ENCODE measurements around the gene CLSTN1. TPM values are rescaled to one million over a fixed set of nuclear protein-coding genes. Genes with fewer than 3 reads are reported as not detected.

Gene CLSTN1
- total and polyA plus RNA-seq, 2 of the 8 experiments (the other 6 are each of a cell fraction or from before 2014, with no cell fraction given) = 34.2 to 97.4 TPM

GRCh38 chr1:9689011-9689706 is 134.6 kb downstream of the CLSTN1 start:
- H2BK12ac ChIP-seq (ENCODE audit: low read depth, low read length) = no peak overlapping the region
- no peak overlapping the region for H2BK20ac ChIP-seq (ENCODE audit: low read length)
- DNase-seq (ENCODE audit: low read depth in 1 of 2, low spot score in 2 of 2) = peak in 1 of 2 experiments; percentile 96
- peak overlapping the region; percentile 46 to 81 (median 59) for H3K4me3 ChIP-seq (ENCODE audit: extremely low read depth in 1 of 4, insufficient read depth in 2 of 4, low read depth in 3 of 4, low read length in 4 of 4)
- peaks cover 25% of the 10 kb centered on the region for H3K23me2 ChIP-seq (ENCODE audit: low read depth, low read length)
- peak overlapping the region; percentile 97 to 98 for H3K4me2 ChIP-seq (ENCODE audit: insufficient read depth in 1 of 2, low read depth in 2 of 2, low read length in 2 of 2)
- H2AFZ ChIP-seq (ENCODE audit: low read length) = no peak overlapping the region; the same call in 1 of the 2 replicates
- H3K4ac ChIP-seq (replicated peaks; ENCODE audit: insufficient read length, low read depth, low read length) = no peak overlapping the region
- no peak overlapping the region for H2BK5ac ChIP-seq (ENCODE audit: low read depth, low read length)
- no peak overlapping the region for H4K5ac ChIP-seq (ENCODE audit: insufficient read length, low read depth, low read length)
- ChIA-PET POLR2A (ENCODE audit: partially characterized antibody) (interaction anchor here (0.7 to 2.6 kb wide), 5 partner anchors 10 to 58 kb away, joined by 3 to 9 read pairs (median 8); partner anchors contain the start of gene PIK3CD), CTCF (ENCODE audit: partially characterized antibody) (interaction anchor here (0.5 to 7.3 kb wide), 10 partner anchors 8 to 268 kb away, joined by 3 to 49 read pairs (median 4); no protein-coding TSS in a partner anchor)
- no peaks in the 10 kb centered on the region; a peak in 1 of 8 replicates for H3K36me3 ChIP-seq (ENCODE audit: control insufficient read depth in 2 of 4, insufficient read depth in 4 of 4, low read length in 3 of 4)
- 1% methylated on average over 18 of the region's 72 CpGs; no CpG with 5 or more reads in 1 of the 2 experiments for WGBS, 2 experiments (ENCODE audit: extremely low coverage in 1 of 2, insufficient coverage in 1 of 2, insufficient read length in 1 of 2, insufficient replicate concordance in 2 of 2, low coverage in 1 of 2, low lambda C conversion rate in 2 of 2, missing lambda C conversion rate in 1 of 2)
- peak overlapping the region; percentile 10 for H2BK120ac ChIP-seq (replicated peaks; ENCODE audit: low read depth, low read length)
- no peak overlapping the region for H3K23ac ChIP-seq (ENCODE audit: insufficient read length)
- H3K9ac ChIP-seq (replicated peaks in 1 of 4; ENCODE audit: extremely low read depth in 1 of 4, low read depth in 3 of 4, low read length in 3 of 4) = no peak overlapping the region; a peak in 1 of 7 replicates
- no peaks in the 10 kb centered on the region for H4K20me1 ChIP-seq (replicated peaks in 1 of 2; ENCODE audit: control insufficient read depth in 1 of 2, insufficient read depth in 2 of 2, low read length in 2 of 2)
- H4K91ac ChIP-seq (replicated peaks; ENCODE audit: insufficient read length, low read length) = no peak overlapping the region
- H2AK5ac ChIP-seq (ENCODE audit: low read depth, low read length) = no peak overlapping the region
- no peak overlapping the region for H2BK15ac ChIP-seq (ENCODE audit: low read length)
- H4K8ac ChIP-seq (ENCODE audit: extremely low read depth, insufficient read depth, low read length) = peak overlapping the region; percentile 39
- H3K79me1 ChIP-seq (ENCODE audit: low read depth, low read length) = no peaks in the 10 kb centered on the region
- no peak overlapping the region for H3K14ac ChIP-seq (ENCODE audit: insufficient read length)
- H3K4me1 ChIP-seq (replicated peaks in 1 of 4; ENCODE audit: control insufficient read depth in 3 of 4, insufficient read depth in 4 of 4, low read length in 3 of 4) = peaks cover 7 to 24% (median 15%) of the 10 kb centered on the region in 4 experiments
- H3K56ac ChIP-seq (replicated peaks; ENCODE audit: insufficient read length, low read depth, low read length) = no peak overlapping the region
- H3K18ac ChIP-seq (ENCODE audit: extremely low read depth, low read length) = no peak overlapping the region; the same call in 1 of the 2 replicates
- H3K79me2 ChIP-seq (ENCODE audit: control insufficient read depth in 1 of 2, insufficient read depth in 2 of 2, low read length in 2 of 2) = no peaks in the 10 kb centered on the region
- peak overlapping the region; percentile 53; the same call in 1 of the 2 replicates for H3K27ac ChIP-seq (ENCODE audit: low read depth, low read length)
- H3K27me3 ChIP-seq (replicated peaks in 1 of 4; ENCODE audit: control insufficient read depth in 3 of 4, extremely low read depth in 1 of 4, insufficient read depth in 3 of 4, low read length in 3 of 4) = peaks cover 0 to 13% (median 11%) of the 10 kb centered on the region in 4 experiments; a peak in 6 of 7 replicates
- no peaks in the 10 kb centered on the region for H3K9me3 ChIP-seq (ENCODE audit: insufficient read depth in 2 of 2, low read depth in 1 of 2, low read length in 1 of 2)
- FAIRE-seq = no peak
- TF ChIP-seq RAD21 (IDR thresholded peaks at IDR 0.05 in 1 of 2, conservative IDR thresholded peaks at IDR 0.05 in 1 of 2; ENCODE audit: low read depth in 2 of 2, low read length in 2 of 2) = no peak
- peak; percentile 40; the same call in 1 of the 2 replicates for TF ChIP-seq TAF1 (IDR thresholded peaks at IDR 0.05; ENCODE audit: low read depth, low read length)
- TF ChIP-seq PHF8 (conservative IDR thresholded peaks at IDR 0.05; ENCODE audit: low read depth, low read length) = 0 out of 2 replicates have a peak, but pooled peaks have one; percentile 39
- peak; percentile 58 for TF ChIP-seq KDM4A (IDR thresholded peaks at IDR 0.05; ENCODE audit: low read depth, low read length, severe bottlenecking)
- TF ChIP-seq JUN (IDR thresholded peaks at IDR 0.05; ENCODE audit: low read depth, low read length) = no peak
- TF ChIP-seq CREB1 (IDR thresholded peaks at IDR 0.05) = 0 out of 2 replicates have a peak, but pooled peaks have one; percentile 6
- TF ChIP-seq, protein P1, sequence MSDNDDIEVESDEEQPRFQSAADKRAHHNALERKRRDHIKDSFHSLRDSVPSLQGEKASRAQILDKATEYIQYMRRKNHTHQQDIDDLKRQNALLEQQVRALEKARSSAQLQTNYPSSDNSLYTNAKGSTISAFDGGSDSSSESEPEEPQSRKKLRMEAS (IDR thresholded peaks at IDR 0.05) = 0 out of 2 replicates have a peak, but pooled peaks have one; percentile 19
- no peak for TF ChIP-seq TEAD4 (IDR thresholded peaks at IDR 0.05; ENCODE audit: low read depth, low read length)
- peak in 1 of 2 experiments; percentile 89; a peak in 1 of 4 replicates for TF ChIP-seq HDAC2 (IDR thresholded peaks at IDR 0.05; ENCODE audit: borderline replicate concordance in 1 of 2, low read depth in 2 of 2, low read length in 2 of 2)
- no peak; the same call in 1 of the 2 replicates for TF ChIP-seq E2F6 (IDR thresholded peaks at IDR 0.05)

All from H1 (cell line).